ENCODE measurements around the gene MXRA7.

DNA sequence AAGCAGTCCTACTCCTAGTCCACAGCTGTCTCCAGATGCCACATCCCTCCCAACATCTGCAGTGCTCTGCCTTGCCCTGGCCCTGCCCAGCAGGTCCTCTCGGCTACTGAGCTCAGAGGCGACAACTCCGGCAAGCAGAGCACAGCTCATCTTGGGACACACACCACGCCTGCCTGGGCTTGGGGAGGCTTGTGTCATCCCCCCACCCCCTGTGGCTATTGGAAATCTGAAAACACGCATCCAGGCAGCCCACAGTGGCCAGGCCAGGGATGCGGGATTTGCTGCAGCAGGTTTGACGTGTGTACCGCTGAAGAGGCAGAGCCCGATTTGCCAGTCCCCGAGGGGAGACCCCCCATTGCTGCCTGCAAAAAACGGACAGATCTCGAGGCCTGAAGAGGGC is 25.4 kb downstream of the MXRA7 start:
- TF ChIP-seq, protein P1, sequence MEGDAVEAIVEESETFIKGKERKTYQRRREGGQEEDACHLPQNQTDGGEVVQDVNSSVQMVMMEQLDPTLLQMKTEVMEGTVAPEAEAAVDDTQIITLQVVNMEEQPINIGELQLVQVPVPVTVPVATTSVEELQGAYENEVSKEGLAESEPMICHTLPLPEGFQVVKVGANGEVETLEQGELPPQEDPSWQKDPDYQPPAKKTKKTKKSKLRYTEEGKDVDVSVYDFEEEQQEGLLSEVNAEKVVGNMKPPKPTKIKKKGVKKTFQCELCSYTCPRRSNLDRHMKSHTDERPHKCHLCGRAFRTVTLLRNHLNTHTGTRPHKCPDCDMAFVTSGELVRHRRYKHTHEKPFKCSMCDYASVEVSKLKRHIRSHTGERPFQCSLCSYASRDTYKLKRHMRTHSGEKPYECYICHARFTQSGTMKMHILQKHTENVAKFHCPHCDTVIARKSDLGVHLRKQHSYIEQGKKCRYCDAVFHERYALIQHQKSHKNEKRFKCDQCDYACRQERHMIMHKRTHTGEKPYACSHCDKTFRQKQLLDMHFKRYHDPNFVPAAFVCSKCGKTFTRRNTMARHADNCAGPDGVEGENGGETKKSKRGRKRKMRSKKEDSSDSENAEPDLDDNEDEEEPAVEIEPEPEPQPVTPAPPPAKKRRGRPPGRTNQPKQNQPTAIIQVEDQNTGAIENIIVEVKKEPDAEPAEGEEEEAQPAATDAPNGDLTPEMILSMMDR (conservative IDR thresholded peaks at IDR 0.05; ENCODE audit: low read depth, low read length), result no peak
- no peak for TF ChIP-seq CEBPB (IDR thresholded peaks at IDR 0.05; ENCODE audit: low read depth, low read length)
- TF ChIP-seq POLR2A (IDR thresholded peaks at IDR 0.05; ENCODE audit: low read depth, low read length), result no peak
- no peak for TF ChIP-seq RAD21 (IDR thresholded peaks at IDR 0.05; ENCODE audit: low read length)
- no peak for TF ChIP-seq MXI1 (IDR thresholded peaks at IDR 0.05; ENCODE audit: borderline replicate concordance, low read depth, low read length)

All from IMR-90 (cell line).